ENCODE data around the gene KNDC1. TPM values are rescaled to one million over a fixed set of nuclear protein-coding genes. Genes with fewer than 3 reads are reported as not detected.
"Not testable (repeated sequence)": the region's sequence is repeated elsewhere in the genome, so short reads cannot be mapped to it uniquely, and the experiment has no call there.

The KNDC1 gene
- polyA plus RNA-seq, 1 experiment, result 1.0 TPM

- Histone ChIP-seq H3K27me3 (ENCODE audit: control insufficient read depth, insufficient read depth, low read length) (no peaks in the 10 kb centered on the region; the same call in 1 of the 2 replicates), H3K4me3 (ENCODE audit: low read depth, low read length) (peak overlapping the region; percentile 53), H3K36me3 (ENCODE audit: control insufficient read depth, insufficient read depth, low read length) (no peaks in the 10 kb centered on the region)
- CTCF ChIA-PET, result interaction anchor here (1.1 kb wide), 1 partner anchor 46 kb away, joined by 3 read pairs; no protein-coding TSS in a partner anchor
- no peak for DNase-seq (ENCODE audit: low read depth)
- POLR2A ChIA-PET, result no interaction called here
- TF ChIP-seq CTCF (IDR thresholded peaks at IDR 0.05; ENCODE audit: insufficient read depth, low read depth, low read length), result no peak
Measured at GRCh38 chr10:133260895-133261725, 101.1 kb downstream of the KNDC1 start.

GRCh38 chr10:133261726-133262325, 101.8 kb downstream of the KNDC1 start:
- no peak for TF ChIP-seq CTCF (IDR thresholded peaks at IDR 0.05; ENCODE audit: insufficient read depth, low read depth, low read length)
- CTCF ChIA-PET, result interaction anchor here (1.1 kb wide), 1 partner anchor 46 kb away, joined by 3 read pairs; no protein-coding TSS in a partner anchor
- DNase-seq (ENCODE audit: low read depth), result no peak
- POLR2A ChIA-PET, result no interaction called here
- no peaks in the 10 kb centered on the region for H3K36me3 ChIP-seq (ENCODE audit: control insufficient read depth, insufficient read depth, low read length)
- peak overlapping the region; percentile 53 for H3K4me3 ChIP-seq (ENCODE audit: low read depth, low read length)
- H3K27me3 ChIP-seq (ENCODE audit: control insufficient read depth, insufficient read depth, low read length), result no peaks in the 10 kb centered on the region

GRCh38 chr10:133262696-133263095, 102.7 kb downstream of the KNDC1 start:
- TF ChIP-seq CTCF (IDR thresholded peaks at IDR 0.05; ENCODE audit: insufficient read depth, low read depth, low read length), result no peak
- Histone ChIP-seq H3K4me3 (ENCODE audit: low read depth, low read length) (no peak overlapping the region), H3K36me3 (ENCODE audit: control insufficient read depth, insufficient read depth, low read length) (no peaks in the 10 kb centered on the region), H3K27me3 (ENCODE audit: control insufficient read depth, insufficient read depth, low read length) (no peaks in the 10 kb centered on the region)
- CTCF ChIA-PET, result no interaction called here
- no peak for DNase-seq (ENCODE audit: low read depth)
- POLR2A ChIA-PET, result no interaction called here

DNA sequence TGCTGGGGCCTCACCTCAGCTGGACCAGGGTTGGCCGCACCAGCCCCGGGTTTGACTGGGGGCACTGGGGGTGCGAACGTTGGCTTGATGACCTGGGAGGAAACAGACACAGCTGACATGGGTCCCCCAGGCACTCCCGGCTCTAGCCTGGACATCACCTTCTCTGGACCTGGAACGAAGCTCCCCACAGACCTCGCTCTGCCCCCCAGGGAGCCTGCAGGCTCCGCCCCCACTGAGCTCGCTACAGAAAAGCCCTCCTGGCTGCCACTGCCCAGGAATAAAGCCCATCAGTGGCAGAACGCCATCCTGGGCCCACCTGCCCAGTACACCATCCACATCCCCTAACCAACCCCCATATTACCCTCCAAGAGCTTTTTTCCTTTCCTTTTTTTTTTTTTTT, 103.7 kb downstream of the KNDC1 start:
- TF ChIP-seq CTCF (IDR thresholded peaks at IDR 0.05; ENCODE audit: insufficient read depth, low read depth, low read length), result no peak
- DNase-seq (ENCODE audit: low read depth), result no peak
- POLR2A ChIA-PET, result no interaction called here
- no peak overlapping the region for H3K4me3 ChIP-seq (ENCODE audit: low read depth, low read length)
- no peaks in the 10 kb centered on the region for H3K27me3 ChIP-seq (ENCODE audit: control insufficient read depth, insufficient read depth, low read length)
- CTCF ChIA-PET, result no interaction called here
- no peaks in the 10 kb centered on the region for H3K36me3 ChIP-seq (ENCODE audit: control insufficient read depth, insufficient read depth, low read length)

GRCh38 chr10:133264461-133264860, 104.4 kb downstream of the KNDC1 start:
- Histone ChIP-seq H3K4me3 (ENCODE audit: low read depth, low read length) (no peak overlapping the region), H3K36me3 (ENCODE audit: control insufficient read depth, insufficient read depth, low read length) (no peaks in the 10 kb centered on the region), H3K27me3 (ENCODE audit: control insufficient read depth, insufficient read depth, low read length) (no peaks in the 10 kb centered on the region)
- DNase-seq (ENCODE audit: low read depth), result no peak
- TF ChIP-seq CTCF (IDR thresholded peaks at IDR 0.05; ENCODE audit: insufficient read depth, low read depth, low read length), result no peak
- POLR2A ChIA-PET, result no interaction called here
- CTCF ChIA-PET, result no interaction called here

- H3K4me3 ChIP-seq (ENCODE audit: low read depth, low read length); CTCF ChIA-PET; DNase-seq (ENCODE audit: low read depth); H3K27me3 ChIP-seq (ENCODE audit: control insufficient read depth, insufficient read depth, low read length); H3K36me3 ChIP-seq (ENCODE audit: control insufficient read depth, insufficient read depth, low read length); POLR2A ChIA-PET: not testable (repeated sequence)
Measured at GRCh38 chr10:133265052-133265451, 105.0 kb downstream of the KNDC1 start.
